Measurements from ENCODE around the gene NEK5.

NEK5 gene

GRCh38 chr13:52009946-52010345 lies 118.9 kb downstream of the NEK5 start:
- no peak for DNase-seq (ENCODE audit: low read depth)

- no peak for DNase-seq (ENCODE audit: low read depth)
Measured at GRCh38 chr13:52006523-52007245, 122.2 kb downstream of the NEK5 start.

- no peak for DNase-seq (ENCODE audit: low read depth)
Measured at GRCh38 chr13:52005841-52006522, 122.9 kb downstream of the NEK5 start.

- no peak for DNase-seq (ENCODE audit: low read depth)
Measured at GRCh38 chr13:52004511-52005170, 124.2 kb downstream of the NEK5 start.

GRCh38 chr13:52003541-52003940 lies 125.3 kb downstream of the NEK5 start:
- DNase-seq (ENCODE audit: low read depth), result no peak

- DNase-seq (ENCODE audit: low read depth), result no peak
Measured at GRCh38 chr13:52002361-52002760, 126.5 kb downstream of the NEK5 start.

- DNase-seq (ENCODE audit: low read depth), result no peak
Measured at GRCh38 chr13:52001120-52001731, 127.6 kb downstream of the NEK5 start.

GRCh38 chr13:51999921-52000320 lies 129.0 kb downstream of the NEK5 start:
- no peak for DNase-seq (ENCODE audit: low read depth)

- DNase-seq (ENCODE audit: low read depth), result no peak
Measured at GRCh38 chr13:51999510-51999911, 129.4 kb downstream of the NEK5 start.

- no peak for DNase-seq (ENCODE audit: low read depth)
Measured at GRCh38 chr13:51998723-51999509, 130.0 kb downstream of the NEK5 start.

GRCh38 chr13:51997641-51998330 lies 131.1 kb downstream of the NEK5 start:
- no peak for DNase-seq (ENCODE audit: low read depth)

- DNase-seq (ENCODE audit: low read depth), result no peak
Measured at GRCh38 chr13:51997186-51997585, 131.7 kb downstream of the NEK5 start.

GRCh38 chr13:51996641-51997040 lies 132.2 kb downstream of the NEK5 start:
- DNase-seq (ENCODE audit: low read depth), result no peak

- no peak for DNase-seq (ENCODE audit: low read depth)
Measured at GRCh38 chr13:51995677-51996551, 133.0 kb downstream of the NEK5 start.

GRCh38 chr13:51993713-51994112 lies 135.2 kb downstream of the NEK5 start:
- DNase-seq (ENCODE audit: low read depth), result no peak

GRCh38 chr13:51988988-51989618 lies 139.8 kb downstream of the NEK5 start:
- no peak for DNase-seq (ENCODE audit: low read depth)
